ENCODE measurements around the gene RFX3. TPM values are rescaled to one million over a fixed set of nuclear protein-coding genes. Genes with fewer than 3 reads are reported as not detected.

The RFX3 gene
- total RNA-seq, 1 experiment from 2014 or later, result 7.4 TPM

- H3K27me3 ChIP-seq (replicated peaks; ENCODE audit: insufficient read depth, low read depth, low read length, poor library complexity), result no peaks in the 10 kb centered on the region
- ChIA-PET POLR2A (ENCODE audit: low non-redundant PET) (no interaction called here), CTCF (no interaction called here)
- no peaks in the 10 kb centered on the region for H3K9me3 ChIP-seq (ENCODE audit: low read depth, low read length, poor library complexity, severe bottlenecking)
- no peak overlapping the region for H3K4me3 ChIP-seq (ENCODE audit: low read depth, low read length, poor library complexity, severe bottlenecking)
- intact Hi-C loops (cut with micrococcal nuclease; ENCODE audit: unreplicated experiment), result no loop called here
- H3K27ac ChIP-seq (ENCODE audit: low read depth, low read length, poor library complexity, severe bottlenecking), result no peak overlapping the region
- no peak for DNase-seq (ENCODE audit: low spot score)
- TF ChIP-seq CTCF (conservative IDR thresholded peaks at IDR 0.05; ENCODE audit: low read depth, low read length) (no peak), EZH2 (IDR thresholded peaks at IDR 0.05; ENCODE audit: borderline replicate concordance, low read depth, low read length, poor library complexity, severe bottlenecking) (no peak)
- BruUV-seq (replicated peaks), result no TSS peak
- no peaks in the 10 kb centered on the region for H3K36me3 ChIP-seq (ENCODE audit: insufficient read depth, low read length, poor library complexity, severe bottlenecking)
- H3K4me1 ChIP-seq (ENCODE audit: insufficient read depth, low read length, poor library complexity, severe bottlenecking), result peaks cover 6% of the 10 kb centered on the region
These were observed 165.6 kb downstream of the RFX3 start for GRCh38 chr9:3360245-3360644.

- H3K27ac ChIP-seq (ENCODE audit: low read depth, low read length, poor library complexity, severe bottlenecking), result no peak overlapping the region
- ChIA-PET CTCF (no interaction called here), POLR2A (ENCODE audit: low non-redundant PET) (no interaction called here)
- DNase-seq (ENCODE audit: low spot score), result no peak
- no peaks in the 10 kb centered on the region for H3K9me3 ChIP-seq (ENCODE audit: low read depth, low read length, poor library complexity, severe bottlenecking)
- H3K36me3 ChIP-seq (ENCODE audit: insufficient read depth, low read length, poor library complexity, severe bottlenecking), result no peaks in the 10 kb centered on the region
- H3K27me3 ChIP-seq (replicated peaks; ENCODE audit: insufficient read depth, low read depth, low read length, poor library complexity), result no peaks in the 10 kb centered on the region
- BruUV-seq (replicated peaks), result no TSS peak
- no peak overlapping the region for H3K4me3 ChIP-seq (ENCODE audit: low read depth, low read length, poor library complexity, severe bottlenecking)
- intact Hi-C loops (cut with micrococcal nuclease; ENCODE audit: unreplicated experiment), result no loop called here
- H3K4me1 ChIP-seq (ENCODE audit: insufficient read depth, low read length, poor library complexity, severe bottlenecking), result peaks cover 6% of the 10 kb centered on the region
- TF ChIP-seq EZH2 (IDR thresholded peaks at IDR 0.05; ENCODE audit: borderline replicate concordance, low read depth, low read length, poor library complexity, severe bottlenecking) (no peak), CTCF (conservative IDR thresholded peaks at IDR 0.05; ENCODE audit: low read depth, low read length) (no peak)
These were observed 166.0 kb downstream of the RFX3 start for GRCh38 chr9:3359778-3360177.

- H3K4me3 ChIP-seq (ENCODE audit: low read depth, low read length, poor library complexity, severe bottlenecking), result no peak overlapping the region
- H3K27ac ChIP-seq (ENCODE audit: low read depth, low read length, poor library complexity, severe bottlenecking), result no peak overlapping the region
- CTCF ChIA-PET, result no interaction called here
- H3K9me3 ChIP-seq (ENCODE audit: low read depth, low read length, poor library complexity, severe bottlenecking), result no peaks in the 10 kb centered on the region
- H3K36me3 ChIP-seq (ENCODE audit: insufficient read depth, low read length, poor library complexity, severe bottlenecking), result no peaks in the 10 kb centered on the region
- H3K4me1 ChIP-seq (ENCODE audit: insufficient read depth, low read length, poor library complexity, severe bottlenecking), result peaks cover 6% of the 10 kb centered on the region
- BruUV-seq (replicated peaks), result no TSS peak
- TF ChIP-seq EZH2 (IDR thresholded peaks at IDR 0.05; ENCODE audit: borderline replicate concordance, low read depth, low read length, poor library complexity, severe bottlenecking), result no peak
- no peak for TF ChIP-seq CTCF (conservative IDR thresholded peaks at IDR 0.05; ENCODE audit: low read depth, low read length)
- H3K27me3 ChIP-seq (replicated peaks; ENCODE audit: insufficient read depth, low read depth, low read length, poor library complexity), result no peaks in the 10 kb centered on the region
- intact Hi-C loops (cut with micrococcal nuclease; ENCODE audit: unreplicated experiment), result no loop called here
- DNase-seq (ENCODE audit: low spot score), result no peak
- POLR2A ChIA-PET (ENCODE audit: low non-redundant PET), result no interaction called here
These were observed 166.6 kb downstream of the RFX3 start for GRCh38 chr9:3359048-3359692.
